MV-4-11 (cell line): ENCODE measurements around the gene PRX.
A peak's percentile ranks its signal among the peaks of the same experiment; 100 is the strongest.
"Not testable (repeated sequence)": the region's sequence is repeated elsewhere in the genome, so short reads cannot be mapped to it uniquely, and the experiment has no call there.

Experiments
- DNase-seq: peaks from one replicate; lab custom pipeline; 2025; lab: John Stamatoyannopoulos, UW

PRX gene

DNA sequence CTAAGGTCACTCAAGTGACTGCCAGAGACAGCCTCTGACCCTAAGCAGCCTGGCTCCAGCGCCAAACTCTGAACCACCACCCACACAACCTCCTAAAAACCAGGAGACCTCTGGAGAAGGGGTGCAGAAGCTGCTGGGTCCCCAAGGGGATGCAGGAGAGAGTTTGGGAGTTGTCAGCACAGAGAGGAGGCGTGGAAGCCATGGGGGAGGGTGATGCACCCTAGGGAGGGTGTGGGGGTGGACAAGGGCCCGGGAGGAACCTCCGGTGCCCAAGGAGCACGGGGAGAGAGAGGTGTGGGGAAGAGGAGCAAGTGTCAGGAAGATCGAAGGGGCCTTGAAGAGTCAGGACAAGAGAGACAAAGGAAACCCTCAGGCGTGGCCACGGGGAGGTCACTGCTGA is 21.1 kb downstream of the PRX start:
- no peak for DNase-seq

DNA sequence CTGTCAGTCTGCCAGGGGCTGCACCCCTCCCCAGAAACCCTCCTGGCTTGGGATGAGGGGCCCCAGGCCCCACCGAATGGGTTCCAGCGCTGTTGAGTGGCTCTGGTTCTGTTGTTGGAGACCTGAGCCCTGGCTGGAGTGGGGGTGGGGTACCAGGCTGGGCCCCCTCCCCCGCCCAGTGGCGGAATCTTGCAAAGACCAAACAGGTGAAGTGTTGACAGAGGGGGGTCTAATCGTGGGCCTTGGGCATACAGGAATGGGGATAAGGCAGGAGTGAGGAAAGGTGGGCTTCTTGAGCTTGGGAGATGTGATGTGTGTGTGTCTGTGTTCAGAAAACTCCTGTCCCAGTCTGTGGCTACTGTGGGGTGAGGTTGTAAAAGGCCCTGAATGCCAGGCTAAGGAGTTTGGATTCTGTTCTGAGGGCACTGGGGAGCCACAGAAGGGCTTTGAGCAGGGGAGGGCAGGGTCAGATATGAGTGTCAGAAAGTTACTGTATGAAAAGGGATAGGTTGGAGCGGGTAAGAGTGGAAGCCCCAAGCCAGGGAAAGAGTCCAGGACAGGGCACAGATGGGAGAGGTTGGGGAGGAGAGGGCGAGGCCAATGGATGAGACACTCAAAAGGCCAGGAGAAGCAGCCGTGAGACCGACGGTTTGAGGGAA is 23.0 kb downstream of the PRX start, which contains the start of gene HIPK4:
Gene HIPK4 (minus strand): TSS at position 98 of the 659 bp plus-strand sequence. CDS start 279 bp downstream, outside the sequence.
- DNase-seq = no peak

DNA sequence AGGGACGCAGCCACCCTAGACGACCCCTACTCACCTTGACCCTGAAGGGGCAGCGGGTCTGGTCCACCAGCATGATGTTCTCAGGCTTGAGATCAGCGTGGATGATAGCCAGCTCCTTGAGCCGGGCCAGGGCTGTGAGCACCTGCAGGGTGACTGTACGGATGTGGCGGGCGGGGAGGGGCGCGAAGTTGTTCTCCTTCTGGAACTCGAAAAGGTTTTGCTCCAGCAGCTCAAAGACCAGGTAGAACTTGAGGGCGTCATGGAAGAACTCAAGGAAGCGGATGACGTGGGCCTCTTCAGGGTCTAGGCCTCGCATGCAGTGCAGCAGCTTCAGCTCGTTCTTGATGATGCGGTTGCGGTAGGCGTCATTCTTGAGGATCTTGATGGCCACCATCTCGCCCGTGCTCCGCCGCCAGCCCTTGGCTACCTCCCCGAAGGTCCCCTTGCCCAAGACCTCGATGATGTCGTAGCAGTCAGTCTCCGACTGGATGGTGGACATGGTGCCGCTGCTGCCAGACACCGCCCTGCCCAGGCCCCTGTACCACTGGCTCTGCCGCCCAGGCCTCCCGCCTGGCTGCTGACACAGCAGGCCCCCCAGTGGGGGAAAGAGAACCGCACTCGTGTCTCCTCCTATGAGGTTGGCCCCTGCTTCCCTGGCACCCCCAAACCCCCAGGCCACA is 23.6 kb downstream of the PRX start:
- DNase-seq = no peak

GRCh38 chr19:40388481-40388880 is 24.7 kb downstream of the PRX start:
- DNase-seq = no peak

DNA sequence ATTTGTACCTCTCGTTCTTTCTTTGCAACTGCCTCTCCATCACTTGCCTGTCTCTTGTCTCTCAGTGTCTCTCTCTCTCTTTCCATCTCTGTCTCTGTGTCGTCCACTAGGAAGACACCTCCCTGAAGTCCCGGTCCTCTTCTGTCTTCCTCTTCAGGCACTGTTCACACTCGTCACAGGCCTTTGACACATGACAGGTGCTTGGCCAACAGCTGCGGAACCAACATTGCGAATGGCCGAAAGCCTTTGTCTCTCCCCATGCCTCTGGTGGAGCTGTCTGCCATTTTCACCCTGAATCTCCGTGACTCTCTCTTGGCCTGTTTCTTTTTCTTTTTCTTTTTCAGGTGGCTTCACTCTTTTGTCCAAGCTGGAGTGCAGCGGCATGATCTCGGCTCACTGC is 26.0 kb downstream of the PRX start:
- DNase-seq = no peak

- no peak for DNase-seq
These were observed 29.4 kb downstream of the PRX start for GRCh38 chr19:40383668-40384248.

DNA sequence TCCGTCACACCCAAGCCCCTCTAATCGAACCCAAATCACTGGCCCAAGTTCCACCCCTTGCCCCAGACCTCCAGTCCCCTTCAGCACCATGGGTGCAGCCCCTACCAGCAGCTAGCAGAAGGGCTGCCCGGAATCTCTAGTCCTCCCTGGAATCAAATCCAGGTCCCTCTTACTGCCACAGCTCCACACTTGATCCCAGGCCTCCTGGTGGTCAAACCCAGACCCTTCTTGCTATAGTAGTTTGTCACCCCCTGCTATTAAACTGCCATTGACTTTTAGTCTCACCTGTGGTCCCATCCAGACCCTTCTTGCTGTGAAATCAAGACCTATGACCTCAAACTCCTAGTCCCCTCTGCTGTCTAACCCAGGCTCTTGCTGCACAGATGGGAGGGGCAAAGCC is 31.9 kb downstream of the PRX start:
- DNase-seq = no peak

- DNase-seq = no peak
These were observed 32.8 kb downstream of the PRX start for GRCh38 chr19:40380199-40381037.

DNA sequence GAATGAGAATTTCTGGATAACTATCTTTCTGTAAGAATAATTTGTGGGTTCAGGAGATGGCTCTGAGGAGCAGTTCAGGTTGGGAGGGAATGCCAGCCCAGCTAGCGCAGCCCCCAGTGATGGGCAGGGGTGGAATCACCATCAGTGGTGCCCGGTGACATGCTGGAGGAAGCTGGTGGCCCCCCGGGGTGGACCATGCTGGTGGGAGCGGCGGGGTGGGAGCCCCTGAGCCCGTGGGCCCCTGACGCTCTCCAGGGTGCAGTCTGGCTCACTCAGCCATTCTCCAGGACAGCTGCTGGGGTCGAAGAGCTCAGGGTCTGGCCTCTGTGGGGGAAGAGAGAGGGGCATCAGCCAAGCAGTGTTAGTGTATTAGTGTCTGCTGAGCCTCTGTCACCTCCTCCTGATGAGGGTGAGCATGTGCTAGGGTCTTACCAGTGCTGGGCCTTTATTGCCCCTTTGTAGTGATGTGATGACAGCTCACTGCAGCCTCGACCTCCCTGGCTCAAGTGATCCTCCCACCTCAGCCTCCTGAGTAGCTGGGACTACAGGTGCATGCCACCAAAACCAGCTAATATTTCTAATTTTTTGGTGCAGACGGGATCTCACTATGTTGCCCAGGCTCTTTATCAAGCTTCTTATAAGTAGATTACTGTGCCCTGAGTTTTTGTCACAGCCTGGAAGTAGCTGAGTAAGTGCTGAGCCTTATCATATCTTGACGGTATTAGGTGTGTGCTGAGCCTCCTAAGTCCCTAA is 33.6 kb downstream of the PRX start:
- DNase-seq = no peak

GRCh38 chr19:40378509-40378908 is 34.7 kb downstream of the PRX start:
- DNase-seq = no peak

DNA sequence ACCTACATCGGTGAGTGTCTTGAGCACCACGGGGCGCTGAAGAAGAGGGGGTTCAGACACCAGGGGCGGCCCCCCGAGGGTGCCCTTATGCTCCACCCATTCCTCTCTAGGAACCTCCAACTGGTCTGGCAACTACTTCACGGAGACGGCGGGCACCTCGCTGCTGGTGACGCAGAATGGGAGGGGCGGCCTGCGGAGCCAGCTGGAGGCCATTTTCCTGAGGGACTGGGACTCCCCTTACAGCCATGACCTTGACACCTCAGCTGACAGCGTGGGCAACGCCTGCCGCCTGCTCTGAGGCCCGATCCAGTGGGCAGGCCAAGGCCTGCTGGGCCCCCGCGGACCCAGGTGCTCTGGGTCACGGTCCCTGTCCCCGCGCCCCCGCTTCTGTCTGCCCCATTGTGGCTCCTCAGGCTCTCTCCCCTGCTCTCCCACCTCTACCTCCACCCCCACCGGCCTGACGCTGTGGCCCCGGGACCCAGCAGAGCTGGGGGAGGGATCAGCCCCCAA is 35.2 kb downstream of the PRX start:
- DNase-seq = no peak

DNA sequence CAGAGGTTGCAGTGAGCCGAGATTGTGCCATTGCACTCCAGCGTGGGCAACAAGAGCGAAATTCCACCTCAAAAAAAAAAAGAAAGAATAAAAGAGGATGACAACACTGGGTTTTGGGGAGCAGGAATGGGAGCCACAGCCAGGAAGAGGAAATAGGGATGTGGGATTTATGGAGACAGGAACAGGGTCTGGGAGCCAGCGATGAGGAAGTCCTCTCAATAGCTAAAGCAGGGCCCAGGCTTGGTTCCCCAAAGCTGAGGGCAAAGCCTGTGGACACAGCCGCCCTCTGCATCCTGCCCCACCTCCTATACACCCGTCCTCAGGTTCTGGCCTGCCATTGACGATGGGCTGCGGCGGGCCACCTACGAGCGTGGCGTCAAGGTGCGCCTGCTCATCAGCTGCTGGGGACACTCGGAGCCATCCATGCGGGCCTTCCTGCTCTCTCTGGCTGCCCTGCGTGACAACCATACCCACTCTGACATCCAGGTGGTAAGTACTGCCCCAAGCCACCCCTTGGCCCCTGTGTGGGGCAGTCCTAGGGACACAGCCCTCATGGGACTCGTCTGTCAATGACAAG is 36.8 kb downstream of the PRX start:
- DNase-seq = peak; percentile 16

DNA sequence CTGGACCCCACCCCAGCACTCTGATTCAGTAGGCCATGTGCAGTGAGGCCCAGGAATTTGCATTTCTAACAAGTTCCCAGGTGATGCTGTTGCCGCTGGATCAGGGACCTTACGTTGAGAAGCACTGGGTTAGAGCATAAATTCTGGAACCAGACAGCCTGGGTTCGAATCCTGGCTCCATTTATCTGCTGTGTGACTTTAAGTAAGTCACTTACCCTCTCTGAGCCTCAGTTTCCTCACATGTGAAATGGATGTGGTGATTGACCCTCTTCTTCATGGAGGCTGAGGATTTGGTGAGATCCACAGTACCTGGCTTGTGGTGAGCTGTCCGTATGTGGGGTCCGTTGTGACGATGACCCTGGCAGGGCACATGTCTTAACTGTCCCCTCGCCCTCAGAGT is 39.1 kb downstream of the PRX start:
- no peak for DNase-seq

DNA sequence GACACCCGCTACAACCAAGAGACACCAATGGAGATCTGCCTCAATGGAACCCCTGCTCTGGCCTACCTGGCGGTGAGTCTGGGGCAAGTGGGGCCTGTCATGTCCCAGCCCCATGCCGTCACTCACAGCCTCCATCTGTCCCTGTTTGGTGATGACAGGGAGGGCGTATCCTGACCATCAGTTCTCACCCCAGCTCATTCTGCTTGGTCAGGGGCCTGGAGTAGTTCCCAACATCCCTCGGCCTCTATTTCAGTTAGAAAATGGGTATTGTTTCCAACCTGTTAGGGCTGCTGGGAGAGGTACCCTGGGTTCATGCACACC is 41.4 kb downstream of the PRX start:
- DNase-seq = no peak

GRCh38 chr19:40370997-40371801 is 42.0 kb downstream of the PRX start:
- peak; percentile 36 for DNase-seq

DNA sequence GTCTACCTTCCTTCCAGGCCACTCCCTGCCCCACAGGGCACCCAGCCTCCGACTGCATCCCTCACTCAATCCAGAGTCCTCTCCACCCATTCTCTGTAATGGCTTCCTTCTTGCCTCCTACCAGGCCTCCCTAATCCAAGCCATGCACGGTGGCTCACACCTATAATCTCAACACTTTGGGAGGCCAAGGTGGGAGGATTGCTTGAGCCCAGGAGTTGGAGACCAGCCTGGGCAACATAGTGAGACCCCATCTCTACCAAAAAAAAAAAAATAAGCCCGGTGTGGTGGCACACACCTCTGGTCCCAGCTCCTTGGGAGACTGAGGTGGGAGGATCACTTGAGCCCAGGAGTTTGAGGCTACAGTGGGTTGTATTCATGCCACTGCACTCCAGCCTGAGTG is 42.9 kb downstream of the PRX start:
- DNase-seq = not testable (repeated sequence)

- no peak for DNase-seq
These were observed 43.4 kb downstream of the PRX start for GRCh38 chr19:40369797-40370196.

GRCh38 chr19:40367577-40368434 is 45.4 kb downstream of the PRX start:
- no peak for DNase-seq
